GM18951 (cell line): ENCODE results near the gene ARFIP2.
"Not testable (repeated sequence)": the region's sequence is repeated elsewhere in the genome, so short reads cannot be mapped to it uniquely, and the experiment has no call there.

Experiments used
- POLR2A ChIP-seq: IDR thresholded peaks from 4 replicates; pipeline ENCODE4 v1.6.1; 2011; ENCODE audit warnings: mild to moderate bottlenecking; ENCODE audit not compliant: insufficient read length, insufficient read depth; ENCODE audit errors: extremely low read depth
- in situ Hi-C: fragments of 300-500 bp; cut with MboI; formaldehyde crosslinking; loops from one replicate; pipeline ENCODE4 v1.12.0; 2022; ENCODE audit warnings: low sequenced_read_pairs, mixed read lengths, inconsistent platforms; ENCODE audit not compliant: unreplicated experiment

ARFIP2 gene

GRCh38 chr11:6481012-6481923, at the start of gene ARFIP2, which contains the start of gene TIMM10B:
Gene ARFIP2 (minus strand): TSS chr11:6481331. CDS start chr11:6480421, 910 bp downstream.
Gene TIMM10B (plus strand): TSS chr11:6481501. CDS start chr11:6481517, 16 bp downstream.
- peak; percentile 92 for TF ChIP-seq POLR2A
- in situ Hi-C loops = no loop called here

- TF ChIP-seq POLR2A = no peak
- in situ Hi-C loops = loop anchor here (10.0 kb wide), 1 partner anchor 154 kb away; the partner anchor contains the start of gene MRPL17
Observed at GRCh38 chr11:6530848-6531247, 49.7 kb upstream of the ARFIP2 start.

GRCh38 chr11:6529266-6529665, 48.1 kb upstream of the ARFIP2 start:
- TF ChIP-seq POLR2A = no peak
- in situ Hi-C loops = no loop called here

GRCh38 chr11:6526411-6527135, 45.4 kb upstream of the ARFIP2 start:
- in situ Hi-C loops = no loop called here
- no peak for TF ChIP-seq POLR2A

- TF ChIP-seq POLR2A = no peak
- in situ Hi-C loops = no loop called here
Observed at GRCh38 chr11:6523253-6523652, 42.1 kb upstream of the ARFIP2 start.

GRCh38 chr11:6521946-6522345, 40.8 kb upstream of the ARFIP2 start:
- in situ Hi-C loops = not testable (repeated sequence)

- TF ChIP-seq POLR2A = no peak
- in situ Hi-C loops = no loop called here
Observed at GRCh38 chr11:6520265-6520664, 39.1 kb upstream of the ARFIP2 start.

GRCh38 chr11:6516865-6517264, 35.7 kb upstream of the ARFIP2 start:
- TF ChIP-seq POLR2A = no peak
- in situ Hi-C loops = no loop called here

GRCh38 chr11:6505577-6506240, 24.6 kb upstream of the ARFIP2 start:
- TF ChIP-seq POLR2A = no peak

GRCh38 chr11:6504166-6504565, 23.0 kb upstream of the ARFIP2 start:
- TF ChIP-seq POLR2A = no peak
- in situ Hi-C loops = no loop called here

More at GRCh38 chr11:6505577-6506240, 24.6 kb upstream of the ARFIP2 start:
- in situ Hi-C loops = no loop called here

- TF ChIP-seq POLR2A = no peak
- in situ Hi-C loops = no loop called here
Observed at GRCh38 chr11:6502382-6502781, 21.3 kb upstream of the ARFIP2 start.

- in situ Hi-C loops = no loop called here
- no peak for TF ChIP-seq POLR2A
Observed at GRCh38 chr11:6498544-6498943, 17.4 kb upstream of the ARFIP2 start.

- TF ChIP-seq POLR2A = no peak
- in situ Hi-C loops = no loop called here
Observed at GRCh38 chr11:6498121-6498520, 17.0 kb upstream of the ARFIP2 start.
